Tibial nerve (tissue), 4 donors: Measurements from ENCODE around the gene GSTA1. TPM values are rescaled to one million over a fixed set of nuclear protein-coding genes. Genes with fewer than 3 reads are reported as not detected.

Source experiments
- DNase-seq, 2 donors: peaks; one replicate each; pipeline ENCODE4 v3.0.0-alpha.2; 2019; ENCODE audit warnings: low spot score in 2 of 2
- H3K27ac ChIP-seq, 4 donors: fragments of 200-600 bp; sonication (generic) in 3 of 4; one replicate each; pipeline ENCODE4 v1.5.1; 2017 to 2019; ENCODE audit warnings: mild to moderate bottlenecking in 1 of 4
- H3K27me3 ChIP-seq, 2 donors: fragments of 200-600 bp; sonication (generic) in 1 of 2; one replicate each; pipeline versions ENCODE4 v1.5.1 to v1.6.0; 2017 to 2019
- H3K36me3 ChIP-seq, 3 donors: fragments of 200-600 bp; sonication (generic); one replicate each; pipeline ENCODE4 v1.5.1; 2018 to 2019
- H3K4me1 ChIP-seq, 4 donors: fragments of 200-600 bp; sonication (generic) in 3 of 4; one replicate each; pipeline ENCODE4 v1.5.1; 2017 to 2019
- H3K4me3 ChIP-seq, 4 donors: fragments of 200-600 bp; sonication (generic) in 3 of 4; one replicate each; pipeline ENCODE4 v1.5.1; 2017 to 2019; ENCODE audit warnings: mild to moderate bottlenecking in 1 of 4, moderate library complexity in 1 of 4
- H3K9me3 ChIP-seq, 4 donors: fragments of 200-600 bp; sonication (generic) in 3 of 4; one replicate each; pipeline ENCODE4 v1.5.1; 2017 to 2019
- CTCF ChIP-seq, 5 experiments: fragments of 200-600 bp in 3 of 5; fragments of 450-650 bp in 2 of 5; sonication (generic) in 3 of 5; IDR thresholded peaks; one replicate each; pipeline ENCODE4 v1.5.1; 2016 to 2019; ENCODE audit warnings: antibody characterized with exemption in 5 of 5, mild to moderate bottlenecking in 3 of 5, moderate library complexity in 2 of 5
- EP300 ChIP-seq, 2 donors: sonication (generic); formaldehyde crosslinking; IDR thresholded peaks; one replicate each; pipeline ENCODE4 v1.6.1; 2017; ENCODE audit warnings: antibody characterized with exemption in 2 of 2, mild to moderate bottlenecking in 1 of 2
- POLR2A ChIP-seq, 2 donors: fragments of 450-650 bp; IDR thresholded peaks; one replicate each; pipeline ENCODE4 v1.6.1; 2017; ENCODE audit warnings: antibody characterized with exemption in 2 of 2, mild to moderate bottlenecking in 2 of 2, moderate library complexity in 2 of 2
- WGBS, 2 donors: methylation state at CpG; one replicate each; pipeline ENCODE4 v1.1.5; 2018; 5-methylcytosine and 5-hydroxymethylcytosine counted together
- total RNA-seq, 4 donors: library from RNA; depleted of rRNA; stranded (reverse); fragments of >200 nt; gene quantifications; one replicate each; pipeline ENCODE4 v1.1.0, GENCODE V29; 2016

Gene GSTA1
- total RNA-seq, 4 donors from 2014 or later, result not detected

DNA sequence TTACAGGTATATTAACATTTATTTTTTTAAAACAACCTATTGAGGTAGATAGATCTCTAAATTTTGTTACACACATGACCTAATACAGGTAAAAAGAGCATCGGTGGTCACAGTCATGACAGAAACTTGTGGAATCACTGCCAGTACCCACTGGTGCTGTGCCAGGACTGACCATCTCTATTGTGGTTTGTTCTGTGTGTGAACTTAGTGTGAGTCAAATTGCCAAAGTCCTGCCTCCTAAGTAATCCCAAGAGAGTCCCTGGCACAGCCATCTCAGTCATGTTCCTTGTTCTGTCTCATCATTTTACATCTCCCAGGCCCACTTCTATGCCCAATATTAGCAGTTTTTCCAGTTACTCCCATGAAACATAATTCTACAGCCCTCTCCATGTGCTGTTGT is 61.7 kb downstream of the GSTA1 start:
- no peak for TF ChIP-seq CTCF (IDR thresholded peaks at IDR 0.05)
- TF ChIP-seq EP300 (IDR thresholded peaks at IDR 0.05), result no peak
- TF ChIP-seq POLR2A (IDR thresholded peaks at IDR 0.05), result no peak
- 78 to 93% methylated on average over 1 of the region's 1 CpG for WGBS, 2 donors
- no peaks in the 10 kb centered on the region for H3K4me1 ChIP-seq
- peaks cover 0 to 25% (median 0%) of the 10 kb centered on the region in 4 donors for H3K9me3 ChIP-seq
- no peak overlapping the region for H3K27ac ChIP-seq
- no peaks in the 10 kb centered on the region for H3K27me3 ChIP-seq
- H3K36me3 ChIP-seq, result no peaks in the 10 kb centered on the region
- H3K4me3 ChIP-seq, result no peak overlapping the region
- DNase-seq, result no peak

Other genes with a start within 250 kb of the GSTA1 start
- gene TRAM2, start 226.8 kb downstream of the GSTA1 start, total RNA-seq, result 10 to 100 TPM; 21.3 to 27.5 (median 23.7) TPM
- 10 to 100 TPM; 14.4 to 39.6 (median 24.3) TPM for gene TMEM14A, start 132.7 kb downstream of the GSTA1 start, total RNA-seq
- gene GSTA2, start 40.3 kb downstream of the GSTA1 start, total RNA-seq, result not detected
- gene GSTA5, start 37.0 kb upstream of the GSTA1 start, total RNA-seq, result not detected
- not detected for gene GSTA3, start 105.9 kb upstream of the GSTA1 start, total RNA-seq
- 10 to 100 TPM; 24.3 to 34.7 (median 29.1) TPM for gene GSTA4, start 191.5 kb upstream of the GSTA1 start, total RNA-seq